Measurements from ENCODE around the gene TMEM212.

DNA sequence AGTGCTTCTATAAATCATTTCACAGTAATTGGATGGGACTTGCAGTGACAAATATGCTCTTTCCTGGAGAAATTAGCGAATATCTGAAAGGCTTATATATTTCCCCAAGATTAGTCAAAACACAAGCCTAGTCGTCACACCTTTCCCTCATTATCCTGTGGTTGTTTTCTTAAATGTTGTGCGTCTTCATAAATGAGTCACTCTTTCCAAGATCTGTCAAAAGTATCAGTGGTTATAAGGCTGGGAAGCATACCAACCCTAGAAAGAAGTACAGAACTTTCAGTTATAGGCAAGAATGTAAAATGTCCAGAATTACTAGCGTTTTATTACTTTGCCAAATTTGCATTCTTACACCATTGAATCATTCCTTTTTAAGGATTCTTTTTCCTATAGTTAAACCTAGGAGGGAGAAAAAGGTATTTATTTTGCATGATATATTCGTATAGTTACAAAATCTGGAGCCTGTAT lies 33.6 kb downstream of the TMEM212 start:
- TF ChIP-seq POLR2A (IDR thresholded peaks at IDR 0.05) (no peak), CTCF (IDR thresholded peaks at IDR 0.05) (no peak)
